PFSK-1 (cell line): ENCODE data around the gene C2orf80.

Experiments
- REST ChIP-seq, 2 experiments: IDR thresholded peaks; 2 replicates each; pipeline versions ENCODE4 v1.6.1 to v1.8.0; 2011 to 2012; ENCODE audit warnings: low read depth in 2 of 2, low read length in 2 of 2, control low read depth in 1 of 2, inconsistent platforms in 1 of 2, mild to moderate bottlenecking in 1 of 2, moderate library complexity in 1 of 2; ENCODE audit not compliant: insufficient read depth in 1 of 2
- SIN3A ChIP-seq: IDR thresholded peaks from 2 replicates; pipeline ENCODE4 v1.6.1; 2012; ENCODE audit warnings: mild to moderate bottlenecking, low read length, moderate library complexity, borderline replicate concordance; ENCODE audit not compliant: insufficient read depth

- TF ChIP-seq SIN3A = no peak
- TF ChIP-seq REST (IDR thresholded peaks at IDR 0.05; ENCODE audit: insufficient read depth in 1 of 2, low read depth in 2 of 2, low read length in 2 of 2) = no peak
These were observed 15.7 kb downstream of the C2orf80 start for GRCh38 chr2:208174144-208174543.
